Activated naive CD4-positive, alpha-beta T cell (primary cell): Measurements from ENCODE around the gene ZIC3.

Experiments
- DNase-seq, 4 experiments: peaks; one replicate each; lab custom pipeline; 2025; lab: John Stamatoyannopoulos, UW

The ZIC3 gene

DNA sequence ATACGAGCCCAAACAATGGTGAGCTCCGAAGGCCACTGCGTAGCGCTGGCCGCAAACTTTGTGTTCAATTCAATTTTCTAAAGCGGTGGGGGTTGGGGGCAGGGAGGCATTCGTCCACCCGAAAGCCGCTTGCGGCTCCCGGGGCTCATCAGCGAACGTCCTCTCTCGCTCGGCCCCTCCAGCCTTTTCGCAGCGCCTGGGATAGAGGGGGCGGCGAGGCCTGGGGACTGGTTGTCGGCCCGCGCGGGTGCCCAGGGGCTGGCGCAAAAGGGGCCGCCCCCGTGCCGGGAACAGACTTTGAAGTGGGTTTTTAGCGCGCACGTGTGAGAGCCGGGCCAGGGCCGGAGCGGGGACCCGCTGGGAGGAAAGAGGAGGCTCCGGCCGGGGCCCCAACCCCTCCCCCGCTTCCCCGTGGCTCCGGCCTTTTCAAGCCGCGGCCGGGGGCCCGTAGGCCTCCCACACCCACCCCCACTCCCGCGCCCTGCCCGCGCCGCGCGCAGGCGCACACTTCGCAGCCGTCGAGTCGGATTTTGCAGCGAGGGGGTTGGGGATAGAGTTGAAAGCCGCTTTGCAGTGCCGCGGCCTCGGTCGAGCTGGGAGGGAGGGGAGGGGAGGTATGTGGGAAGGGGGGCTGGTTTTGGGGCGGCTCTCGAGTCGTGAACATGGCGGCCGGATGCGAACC, 8.3 kb downstream of the ZIC3 start:
- DNase-seq: no peak

DNA sequence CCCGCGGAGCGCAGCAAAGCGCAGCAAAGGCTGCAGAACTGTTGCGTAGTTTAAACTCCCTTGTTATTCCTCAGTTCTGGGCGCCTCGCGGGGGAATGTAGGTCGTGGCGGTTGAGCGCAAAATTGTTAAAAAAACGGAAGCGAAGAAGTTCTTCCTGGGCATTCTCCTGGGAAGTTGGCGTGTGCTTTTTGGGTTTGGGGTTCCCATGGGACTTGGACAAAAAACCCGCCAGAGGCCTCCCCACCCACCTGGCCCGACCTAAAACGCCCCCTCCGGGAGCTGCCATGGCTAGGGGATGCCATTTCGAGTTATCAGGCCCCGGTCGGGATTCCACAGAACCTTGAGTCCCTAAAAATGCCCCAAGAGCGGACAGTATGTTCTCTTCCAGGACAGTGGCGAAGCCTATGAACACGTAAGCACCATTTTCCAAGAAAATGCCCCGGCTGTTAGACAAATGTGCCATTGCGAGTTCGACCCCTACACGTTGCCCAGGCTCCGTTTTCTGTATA, 8.9 kb downstream of the ZIC3 start:
- DNase-seq: no peak

- no peak for DNase-seq
Measured at GRCh38 chrX:137575596-137576255, 9.8 kb downstream of the ZIC3 start.

- DNase-seq: no peak
Measured at GRCh38 chrX:137587151-137587550, 21.2 kb downstream of the ZIC3 start.

DNA sequence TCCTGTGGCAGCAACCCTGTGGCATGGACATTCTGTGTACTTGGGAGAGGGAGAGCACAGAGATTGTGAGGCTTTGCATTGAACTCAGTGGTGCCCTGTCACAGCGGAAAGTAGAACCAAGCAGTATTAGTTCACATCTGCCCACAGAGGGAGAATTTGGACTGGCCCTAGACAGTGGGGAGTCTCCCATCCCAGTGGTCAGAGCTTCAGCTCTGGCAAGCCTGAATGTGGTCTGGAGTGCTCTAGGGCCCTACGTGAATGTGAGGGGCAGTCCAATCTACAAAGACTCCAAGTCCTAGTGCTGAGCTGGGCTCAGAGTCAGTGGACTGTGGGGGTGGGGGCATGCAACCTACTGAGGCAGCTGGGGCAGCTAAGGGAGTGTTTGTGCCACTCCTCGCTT, 34.8 kb downstream of the ZIC3 start:
- DNase-seq: no peak
